Measurements from ENCODE around the gene KIF20B. TPM values are rescaled to one million over a fixed set of nuclear protein-coding genes. Genes with fewer than 3 reads are reported as not detected.
"Not testable (repeated sequence)": the region's sequence is repeated elsewhere in the genome, so short reads cannot be mapped to it uniquely, and the experiment has no call there.

Gene KIF20B
- total RNA-seq, 2 experiments from 2014 or later, result 48.1 to 49.6 TPM

GRCh38 chr10:89685936-89686335, 15.5 kb upstream of the KIF20B start:
- ChIA-PET CTCF (no interaction called here), POLR2A (no interaction called here)

DNA sequence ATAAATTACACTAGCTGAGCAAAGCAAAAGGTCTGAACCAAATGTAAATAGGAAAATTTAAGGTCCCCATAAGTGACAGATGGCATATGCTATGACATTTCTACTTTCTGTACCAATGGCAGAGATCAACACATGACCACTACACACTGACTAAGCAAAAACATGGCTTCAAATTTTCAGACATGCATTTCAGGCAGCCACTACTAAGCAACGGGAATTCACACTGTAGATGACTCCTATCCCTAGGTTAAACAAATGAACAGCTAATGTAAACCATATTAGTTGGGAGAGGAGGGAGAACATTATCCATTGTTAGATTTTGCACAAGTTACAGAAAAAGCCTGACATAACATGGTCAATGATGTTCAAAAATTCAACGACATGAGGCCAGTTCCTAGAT, 11.4 kb upstream of the KIF20B start:
- POLR2A ChIA-PET, result no interaction called here
- CTCF ChIA-PET, result no interaction called here

DNA sequence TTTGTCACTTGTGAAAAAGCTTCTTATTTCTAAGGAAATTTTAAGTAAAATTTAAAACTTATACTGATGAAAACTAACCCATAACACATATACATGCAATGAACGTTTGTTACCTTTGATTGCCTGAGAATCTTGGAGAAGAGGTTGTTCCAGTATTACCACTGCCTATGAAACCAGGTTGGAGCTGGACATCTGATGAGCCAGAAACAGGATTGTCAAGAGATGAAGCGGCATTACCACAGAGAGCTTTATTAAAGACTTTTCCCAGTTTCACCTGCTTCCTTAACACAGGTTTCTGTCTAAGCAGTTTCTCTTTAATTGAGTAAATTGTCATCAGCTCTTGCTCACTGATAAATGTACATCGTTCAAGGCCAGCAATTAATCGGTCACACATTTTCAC, 9.0 kb upstream of the KIF20B start:
- CTCF ChIA-PET, result no interaction called here
- POLR2A ChIA-PET, result no interaction called here

GRCh38 chr10:89693176-89693575, 8.2 kb upstream of the KIF20B start:
- ChIA-PET POLR2A (no interaction called here), CTCF (interaction anchor here (0.6 kb wide), 1 partner anchor 172 kb away, joined by 3 read pairs; no protein-coding TSS in a partner anchor)

DNA sequence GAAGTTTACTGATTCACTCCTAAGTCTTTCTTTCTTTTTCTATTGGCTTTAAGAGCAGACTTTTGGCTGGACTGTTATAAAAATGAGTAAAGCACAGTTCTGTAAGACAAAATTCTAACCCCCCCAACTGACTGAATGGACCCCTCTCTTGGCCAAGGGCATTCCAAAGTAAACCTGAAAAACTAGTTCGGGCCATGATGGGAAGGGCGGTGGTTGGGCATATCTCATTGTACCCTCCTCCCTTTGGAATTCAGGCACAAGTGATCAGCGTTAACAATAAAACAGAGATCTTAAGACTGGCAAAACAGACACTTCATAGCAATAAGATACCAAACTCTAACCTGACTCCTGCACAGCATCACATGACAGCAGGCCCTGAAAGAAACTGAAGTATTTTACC, 6.1 kb upstream of the KIF20B start:
- CTCF ChIA-PET, result no interaction called here

DNA sequence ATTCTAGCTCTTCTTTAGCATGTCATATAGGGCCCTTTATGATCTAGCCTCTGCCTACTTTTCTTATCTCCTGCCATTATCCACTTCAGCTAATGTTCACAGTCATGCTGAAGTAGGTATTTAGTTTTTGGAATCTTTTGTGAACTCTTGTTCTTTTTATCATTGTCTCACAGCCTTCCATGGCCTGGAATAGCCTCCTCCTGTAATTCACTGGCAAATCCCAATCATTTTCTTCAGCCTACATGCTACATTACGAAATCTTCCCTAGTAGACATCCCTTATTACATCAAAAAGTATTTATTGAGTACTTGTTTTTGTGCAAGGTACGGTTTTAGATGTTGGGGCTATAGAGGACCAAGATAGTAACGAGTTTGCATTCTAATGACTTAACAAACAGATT, 3.4 kb upstream of the KIF20B start:
- CTCF ChIA-PET, result no interaction called here
- POLR2A ChIA-PET, result no interaction called here

More for the DNA sequence above, 6.1 kb upstream of the KIF20B start:
- POLR2A ChIA-PET, result no interaction called here

DNA sequence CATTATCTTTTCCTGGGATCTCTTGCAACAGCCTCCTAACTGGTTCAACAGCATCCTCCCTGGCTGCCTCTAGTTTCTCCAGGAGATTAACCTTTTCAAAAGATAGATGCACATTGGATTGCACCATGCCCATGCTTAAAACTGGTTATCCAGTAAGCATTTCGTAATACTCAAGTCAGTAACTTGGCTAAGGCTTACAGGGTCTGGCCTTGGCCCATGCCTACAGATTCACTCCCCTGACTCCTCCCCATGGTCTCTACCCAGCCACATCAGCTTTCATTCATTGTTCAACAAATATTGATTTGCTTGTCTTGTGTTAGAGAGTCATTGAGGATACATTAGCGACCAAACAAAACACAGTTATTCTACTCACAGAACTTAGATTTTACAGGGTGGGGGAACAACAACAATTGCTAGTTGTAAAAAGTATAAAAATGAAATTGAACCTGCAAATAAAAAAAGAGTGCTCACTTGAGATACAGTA, 1.8 kb upstream of the KIF20B start:
- ChIA-PET POLR2A (no interaction called here), CTCF (no interaction called here)

DNA sequence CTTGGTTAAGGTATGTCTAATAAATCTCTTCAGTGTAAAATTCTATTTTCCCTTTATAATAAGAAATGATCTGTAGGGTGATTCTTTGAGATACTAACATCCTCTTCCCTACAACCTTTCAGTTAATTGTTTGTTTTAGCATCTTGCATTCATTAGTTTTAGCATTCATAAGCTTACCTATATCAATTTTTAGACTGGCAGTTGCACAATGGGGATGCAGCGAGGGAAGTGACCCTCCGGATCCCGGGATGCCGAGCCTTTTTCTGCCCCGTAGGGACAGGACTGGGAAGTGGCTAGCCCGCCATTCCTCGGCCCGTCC, 508 bp upstream of the KIF20B start:
- CTCF ChIA-PET, result interaction anchor here (0.8 kb wide), 1 partner anchor 27 kb away, joined by 3 read pairs; no protein-coding TSS in a partner anchor
- POLR2A ChIA-PET, result interaction anchor here (0.6 to 0.9 kb wide), 4 partner anchors 23 to 907 kb away, joined by 3 to 4 read pairs (median 3); no protein-coding TSS in a partner anchor

DNA sequence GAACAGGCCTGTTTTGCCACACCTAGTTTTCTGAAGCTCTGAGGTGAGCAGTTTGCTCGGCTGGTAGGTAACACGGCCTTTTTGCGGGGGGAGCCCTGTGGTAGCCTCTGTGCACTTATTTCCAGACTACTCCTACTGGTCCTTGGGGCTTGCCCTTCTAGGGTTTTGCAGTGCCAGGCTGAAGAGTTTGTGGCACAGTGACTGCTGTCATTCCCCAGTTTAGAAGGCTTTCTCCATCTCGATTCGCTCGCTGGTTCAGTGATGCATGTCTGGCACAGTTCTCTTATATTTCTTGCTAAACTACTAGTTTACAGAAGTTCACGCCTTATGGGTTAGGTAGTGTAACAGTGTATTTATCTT, 711 bp downstream of the KIF20B start:
- CTCF ChIA-PET, result no interaction called here
- POLR2A ChIA-PET, result no interaction called here

- ChIA-PET POLR2A (no interaction called here), CTCF (no interaction called here)
These were observed 4.1 kb downstream of the KIF20B start for GRCh38 chr10:89705466-89705865.

- CTCF ChIA-PET, result no interaction called here
These were observed 4.6 kb downstream of the KIF20B start for GRCh38 chr10:89706011-89706410.

DNA sequence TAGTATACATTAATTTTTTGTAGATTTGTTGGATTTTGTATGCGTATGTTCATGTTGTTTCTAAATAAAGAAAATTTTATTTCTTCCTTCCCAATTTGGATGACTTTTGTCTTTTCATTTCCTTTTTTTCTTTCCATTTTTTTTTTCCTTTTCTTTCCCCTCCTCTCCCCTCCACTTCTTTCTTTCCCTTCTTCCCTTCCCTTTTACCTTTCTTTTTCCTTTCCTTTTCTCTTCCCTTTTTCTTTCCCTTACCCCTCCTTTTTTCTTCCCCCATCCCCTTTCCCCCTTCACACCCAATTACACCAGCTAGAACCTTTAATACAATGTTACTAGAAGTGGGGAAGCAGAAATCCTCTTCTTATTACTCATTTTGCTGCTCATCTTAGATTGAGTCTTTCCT, 6.0 kb downstream of the KIF20B start:
- ChIA-PET CTCF (no interaction called here), POLR2A (no interaction called here)

More at GRCh38 chr10:89706011-89706410, 4.6 kb downstream of the KIF20B start:
- POLR2A ChIA-PET, result no interaction called here

- CTCF ChIA-PET, result no interaction called here
- POLR2A ChIA-PET, result no interaction called here
These were observed 9.4 kb downstream of the KIF20B start for GRCh38 chr10:89710753-89711152.

- CTCF ChIA-PET, result no interaction called here
- POLR2A ChIA-PET, result interaction anchor here (0.7 kb wide), 1 partner anchor 88 kb away, joined by 4 read pairs; no protein-coding TSS in a partner anchor
These were observed 33.2 kb downstream of the KIF20B start for GRCh38 chr10:89734616-89735015.

- ChIA-PET CTCF (no interaction called here), POLR2A (no interaction called here)
These were observed 37.3 kb downstream of the KIF20B start for GRCh38 chr10:89738551-89739209.

- ChIA-PET POLR2A (no interaction called here), CTCF (no interaction called here)
These were observed 39.9 kb downstream of the KIF20B start for GRCh38 chr10:89741126-89741762.

GRCh38 chr10:89744026-89744425, 42.6 kb downstream of the KIF20B start:
- CTCF ChIA-PET, result no interaction called here
- POLR2A ChIA-PET, result no interaction called here

DNA sequence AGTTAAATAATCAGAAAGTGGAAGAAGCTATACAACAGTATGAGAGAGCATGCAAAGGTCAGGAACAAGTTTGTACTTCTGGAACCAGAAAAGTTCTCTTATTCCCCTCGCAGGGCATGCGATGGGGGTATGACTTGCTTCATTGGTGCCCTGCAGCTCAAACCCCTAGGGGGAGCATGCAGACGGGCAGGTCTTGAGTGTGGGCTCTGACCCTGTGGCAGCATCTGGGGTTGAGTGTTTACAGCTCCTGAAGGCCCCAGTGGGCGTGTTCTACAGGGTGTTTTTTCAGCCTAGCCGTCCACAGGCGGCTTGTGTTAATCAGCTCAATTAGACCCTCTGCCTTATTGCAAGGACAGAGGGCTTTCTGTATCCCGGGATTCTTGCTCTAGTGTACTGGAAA, 44.5 kb downstream of the KIF20B start:
- ChIA-PET POLR2A (no interaction called here), CTCF (no interaction called here)

GRCh38 chr10:89750441-89750840, 49.1 kb downstream of the KIF20B start:
- ChIA-PET POLR2A (no interaction called here), CTCF (no interaction called here)

DNA sequence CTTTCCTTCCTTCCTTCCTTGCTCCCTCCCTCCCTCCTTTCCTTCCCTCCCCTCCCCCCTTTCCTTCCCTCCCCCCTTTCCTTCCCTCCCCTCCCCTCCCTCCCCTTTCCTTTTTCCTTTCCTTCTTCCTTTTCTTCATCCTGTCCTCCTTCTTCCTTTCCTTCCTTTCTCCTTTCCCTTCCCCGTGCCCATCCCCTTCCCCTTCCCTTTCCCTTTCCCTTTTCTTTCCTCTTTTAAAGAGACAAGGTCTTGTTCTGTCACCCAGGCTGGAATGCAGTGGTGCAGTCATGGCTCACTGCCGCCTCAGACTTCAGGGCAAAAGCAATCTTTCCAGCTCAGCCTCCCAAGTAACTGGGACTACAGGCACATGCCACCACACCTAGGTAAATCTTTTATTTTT, 54.0 kb downstream of the KIF20B start:
- ChIA-PET CTCF (no interaction called here), POLR2A (no interaction called here)

DNA sequence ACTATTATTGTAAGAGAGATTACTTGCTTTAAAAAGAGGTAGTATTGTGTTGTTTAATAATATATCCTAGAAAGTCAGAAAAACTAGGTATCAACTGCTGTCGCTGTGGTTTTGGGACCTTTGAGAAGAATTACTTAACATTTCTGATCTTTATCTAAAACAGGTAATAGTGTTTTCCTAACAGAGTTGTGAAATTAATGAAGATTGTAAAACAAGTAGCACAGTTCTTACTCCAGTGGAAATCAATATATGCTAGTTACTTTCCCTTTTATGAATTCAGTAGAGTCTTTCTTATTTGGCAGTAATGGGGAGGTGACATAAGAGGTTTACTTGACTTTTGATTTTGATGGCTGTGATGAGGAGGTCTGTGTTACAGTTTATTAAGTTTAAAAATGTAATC, 58.1 kb downstream of the KIF20B start:
- CTCF ChIA-PET, result no interaction called here
- POLR2A ChIA-PET, result no interaction called here

DNA sequence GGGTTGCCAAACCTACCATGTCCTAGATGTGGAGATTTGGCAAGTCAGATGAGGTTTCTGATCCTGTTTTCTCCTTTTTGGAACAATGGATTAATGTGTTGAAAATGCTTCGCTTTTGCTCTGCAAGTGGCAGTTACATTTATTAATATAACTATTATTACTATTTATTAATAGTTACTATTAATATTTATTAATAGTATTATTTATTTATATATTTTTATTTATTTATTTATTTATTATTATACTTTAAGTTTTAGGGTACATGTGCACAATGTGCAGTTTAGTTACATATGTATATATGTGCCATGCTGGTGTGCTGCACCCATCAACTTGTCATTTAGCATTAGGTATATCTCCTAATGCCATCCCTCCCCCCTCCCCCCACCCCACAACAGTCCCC, 62.3 kb downstream of the KIF20B start:
- POLR2A ChIA-PET, CTCF ChIA-PET: not testable (repeated sequence)
